Stimulated activated naive CD8-positive, alpha-beta T cell treated with anti-CD3 and anti-CD28 coated beads, Interleukin-15, amount 100 ng/mL, for 72 hours (primary cell): ENCODE results near the gene TRIM15.
"Not testable (repeated sequence)": the region's sequence is repeated elsewhere in the genome, so short reads cannot be mapped to it uniquely, and the experiment has no call there.

Experiments used
- ATAC-seq: fragments of 150-1000 bp; cut with Tn5 transposase; 2 replicates; pipeline ENCODE4 v1.10.0; 2021; ENCODE audit warnings: mild to moderate bottlenecking, moderate library complexity
- DNase-seq, 2 donors: peaks; one replicate each; pipeline ENCODE4 v3.0.0; 2021 to 2022
- H3K27ac Mint-ChIP-seq, 2 donors: one replicate each; pipeline ENCODE4 v1.8.0; 2022; ENCODE audit warnings: mild to moderate bottlenecking in 2 of 2, mixed read lengths in 2 of 2, moderate library complexity in 2 of 2
- H3K27me3 Mint-ChIP-seq: one replicate; pipeline ENCODE4 v1.8.0; 2022; ENCODE audit warnings: mixed read lengths
- H3K4me1 Mint-ChIP-seq: one replicate; pipeline ENCODE4 v1.8.0; 2022; ENCODE audit warnings: mild to moderate bottlenecking, mixed read lengths
- H3K4me3 Mint-ChIP-seq, 2 donors: one replicate each; pipeline ENCODE4 v1.8.0; 2022; ENCODE audit warnings: mild to moderate bottlenecking in 2 of 2, mixed read lengths in 2 of 2, moderate library complexity in 1 of 2
- H3K9me3 Mint-ChIP-seq, 2 donors: one replicate each; pipeline ENCODE4 v1.8.0; 2022; ENCODE audit warnings: mixed read lengths in 2 of 2

Gene TRIM15

GRCh38 chr6:30154709-30155519 is 8.4 kb upstream of the TRIM15 start:
- Mint-ChIP-seq H3K4me1 (peaks cover 21% of the 10 kb centered on the region), H3K27me3 (peaks cover 57% of the 10 kb centered on the region), H3K27ac (no peak overlapping the region), H3K9me3 (no peaks in the 10 kb centered on the region), H3K4me3 (no peak overlapping the region)
- ATAC-seq (no peak), DNase-seq (no peak)

GRCh38 chr6:30155520-30156261 is 7.7 kb upstream of the TRIM15 start:
- no peaks in the 10 kb centered on the region for H3K9me3 Mint-ChIP-seq
- H3K27ac Mint-ChIP-seq, result no peak overlapping the region
- DNase-seq (no peak), ATAC-seq (no peak)
- peaks cover 21% of the 10 kb centered on the region for H3K4me1 Mint-ChIP-seq
- H3K27me3 Mint-ChIP-seq, result peaks cover 49% of the 10 kb centered on the region
- no peak overlapping the region for H3K4me3 Mint-ChIP-seq

- peaks cover 21% of the 10 kb centered on the region for H3K4me1 Mint-ChIP-seq
- no peak for DNase-seq
- H3K27ac Mint-ChIP-seq, result no peak overlapping the region
- no peaks in the 10 kb centered on the region for H3K9me3 Mint-ChIP-seq
- no peak for ATAC-seq
- H3K4me3 Mint-ChIP-seq, result no peak overlapping the region
- H3K27me3 Mint-ChIP-seq, result peaks cover 47% of the 10 kb centered on the region
Measured at GRCh38 chr6:30156262-30156599, 7.1 kb upstream of the TRIM15 start.

- H3K4me1 Mint-ChIP-seq, result peaks cover 21% of the 10 kb centered on the region
- H3K27ac Mint-ChIP-seq, result no peak overlapping the region
- DNase-seq, result no peak
- H3K9me3 Mint-ChIP-seq, result no peaks in the 10 kb centered on the region
- peaks cover 47% of the 10 kb centered on the region for H3K27me3 Mint-ChIP-seq
- no peak overlapping the region for H3K4me3 Mint-ChIP-seq
- ATAC-seq, result no peak
Measured at GRCh38 chr6:30156774-30157173, 6.6 kb upstream of the TRIM15 start.

GRCh38 chr6:30157581-30157980 is 5.8 kb upstream of the TRIM15 start:
- Mint-ChIP-seq H3K27me3 (peaks cover 47% of the 10 kb centered on the region), H3K4me1 (peaks cover 27% of the 10 kb centered on the region), H3K27ac (no peak overlapping the region), H3K4me3 (no peak overlapping the region), H3K9me3 (no peaks in the 10 kb centered on the region)
- no peak for DNase-seq
- no peak for ATAC-seq

- no peak for DNase-seq
Measured at GRCh38 chr6:30157999-30158398, 5.3 kb upstream of the TRIM15 start.

GRCh38 chr6:30158475-30159040 is 4.8 kb upstream of the TRIM15 start:
- H3K9me3 Mint-ChIP-seq, result no peaks in the 10 kb centered on the region
- DNase-seq, result no peak
- H3K4me1 Mint-ChIP-seq, result peaks cover 32% of the 10 kb centered on the region
- H3K27ac Mint-ChIP-seq, result no peak overlapping the region
- H3K27me3 Mint-ChIP-seq, result peaks cover 38% of the 10 kb centered on the region
- no peak overlapping the region for H3K4me3 Mint-ChIP-seq
- peak; percentile 53 for ATAC-seq

More at GRCh38 chr6:30157999-30158398, 5.3 kb upstream of the TRIM15 start:
- peaks cover 44% of the 10 kb centered on the region for H3K27me3 Mint-ChIP-seq
- H3K4me1 Mint-ChIP-seq, result peaks cover 30% of the 10 kb centered on the region
- H3K9me3 Mint-ChIP-seq, result no peaks in the 10 kb centered on the region
- no peak overlapping the region for H3K27ac Mint-ChIP-seq
- no peak overlapping the region for H3K4me3 Mint-ChIP-seq
- no peak for ATAC-seq

GRCh38 chr6:30160008-30160784 is 3.1 kb upstream of the TRIM15 start:
- Mint-ChIP-seq H3K4me3 (no peak overlapping the region), H3K4me1 (peaks cover 37% of the 10 kb centered on the region), H3K27ac (no peak overlapping the region), H3K27me3 (peaks cover 33% of the 10 kb centered on the region), H3K9me3 (no peaks in the 10 kb centered on the region)
- DNase-seq (no peak), ATAC-seq (no peak)

GRCh38 chr6:30160785-30161531 is 2.4 kb upstream of the TRIM15 start, which contains the start of gene TRIM10:
Gene TRIM10 (minus strand): TSS chr6:30161211. CDS start chr6:30160858, 353 bp downstream.
- ATAC-seq, result no peak
- H3K4me1 Mint-ChIP-seq, result peaks cover 37% of the 10 kb centered on the region
- DNase-seq, result no peak
- peaks cover 29% of the 10 kb centered on the region for H3K27me3 Mint-ChIP-seq
- no peaks in the 10 kb centered on the region for H3K9me3 Mint-ChIP-seq
- no peak within 1 kb of the TSS for H3K27ac Mint-ChIP-seq
- H3K4me3 Mint-ChIP-seq, result peak within 1 kb of the TSS in 1 of 2 donors; percentile 17

- no peak overlapping the region for H3K27ac Mint-ChIP-seq
- peak overlapping the region; percentile 55 to 59 for H3K4me3 Mint-ChIP-seq
- peaks cover 48% of the 10 kb centered on the region for H3K4me1 Mint-ChIP-seq
- peaks cover 23% of the 10 kb centered on the region for H3K27me3 Mint-ChIP-seq
- DNase-seq (no peak), ATAC-seq (no peak)
- H3K9me3 Mint-ChIP-seq, result no peaks in the 10 kb centered on the region
Measured at GRCh38 chr6:30162265-30163089, 869 bp upstream of the TRIM15 start.

- ATAC-seq (no peak), DNase-seq (no peak)
- peak overlapping the region in 1 of 2 donors; percentile 55 for H3K4me3 Mint-ChIP-seq
- H3K4me1 Mint-ChIP-seq, result peaks cover 51% of the 10 kb centered on the region
- H3K9me3 Mint-ChIP-seq, result no peaks in the 10 kb centered on the region
- peaks cover 28% of the 10 kb centered on the region for H3K27me3 Mint-ChIP-seq
- no peak overlapping the region for H3K27ac Mint-ChIP-seq
Measured at GRCh38 chr6:30163918-30164654, 740 bp downstream of the TRIM15 start.

- H3K4me3 Mint-ChIP-seq, result no peak overlapping the region
- no peak for DNase-seq
- no peak for ATAC-seq
- H3K27ac Mint-ChIP-seq, result no peak overlapping the region
- H3K9me3 Mint-ChIP-seq, result no peaks in the 10 kb centered on the region
- peaks cover 32% of the 10 kb centered on the region for H3K27me3 Mint-ChIP-seq
- peaks cover 51% of the 10 kb centered on the region for H3K4me1 Mint-ChIP-seq
Measured at GRCh38 chr6:30164714-30165113, 1.4 kb downstream of the TRIM15 start.

GRCh38 chr6:30165238-30165637 is 1.9 kb downstream of the TRIM15 start:
- not testable (repeated sequence) for DNase-seq, H3K4me3 Mint-ChIP-seq, ATAC-seq, H3K9me3 Mint-ChIP-seq, H3K27ac Mint-ChIP-seq
- peaks cover 37% of the 10 kb centered on the region for H3K27me3 Mint-ChIP-seq
- H3K4me1 Mint-ChIP-seq, result peaks cover 54% of the 10 kb centered on the region
